Fibroblast of gingiva (primary cell): ENCODE measurements around the gene SLC24A3.

Source experiments
- DNase-seq: peaks from one replicate; pipeline ENCODE4 v3.0.0-alpha.2; 2011; ENCODE audit warnings: low read depth

Gene SLC24A3

GRCh38 chr20:19212469-19212815 lies at the start of gene SLC24A3:
TSS of gene SLC24A3 (plus strand) at chr20:19212642.
- peak; percentile 18 for DNase-seq

- DNase-seq = no peak
Observed at GRCh38 chr20:19170148-19170547, 42.3 kb upstream of the SLC24A3 start.

GRCh38 chr20:19172637-19173036 lies 39.8 kb upstream of the SLC24A3 start:
- DNase-seq = no peak

GRCh38 chr20:19176470-19177052 lies 35.9 kb upstream of the SLC24A3 start:
- DNase-seq = no peak

GRCh38 chr20:19181552-19181951 lies 30.9 kb upstream of the SLC24A3 start:
- no peak for DNase-seq

GRCh38 chr20:19185083-19185482 lies 27.4 kb upstream of the SLC24A3 start:
- DNase-seq = no peak

GRCh38 chr20:19193349-19193748 lies 19.1 kb upstream of the SLC24A3 start:
- DNase-seq = no peak

GRCh38 chr20:19205981-19206396 lies 6.5 kb upstream of the SLC24A3 start:
- peak; percentile 44 for DNase-seq

GRCh38 chr20:19207541-19207940 lies 4.9 kb upstream of the SLC24A3 start:
- DNase-seq = no peak

- peak; percentile 80 for DNase-seq
Observed at GRCh38 chr20:19210391-19211155, 1.9 kb upstream of the SLC24A3 start.

- DNase-seq = no peak
Observed at GRCh38 chr20:19211252-19211651, 1.2 kb upstream of the SLC24A3 start.

- peak; percentile 22 for DNase-seq
Observed at GRCh38 chr20:19211661-19212468, 577 bp upstream of the SLC24A3 start.

- peak; percentile 70 for DNase-seq
Observed at GRCh38 chr20:19212821-19213502, 520 bp downstream of the SLC24A3 start.

GRCh38 chr20:19213946-19214490 lies 1.6 kb downstream of the SLC24A3 start:
- no peak for DNase-seq

- no peak for DNase-seq
Observed at GRCh38 chr20:19218411-19218810, 6.0 kb downstream of the SLC24A3 start.

GRCh38 chr20:19222520-19223040 lies 10.1 kb downstream of the SLC24A3 start:
- no peak for DNase-seq

- no peak for DNase-seq
Observed at GRCh38 chr20:19223640-19224039, 11.2 kb downstream of the SLC24A3 start.

GRCh38 chr20:19231359-19232035 lies 19.1 kb downstream of the SLC24A3 start:
- no peak for DNase-seq

GRCh38 chr20:19232997-19233794 lies 20.8 kb downstream of the SLC24A3 start:
- DNase-seq = no peak

GRCh38 chr20:19236371-19237055 lies 24.1 kb downstream of the SLC24A3 start:
- no peak for DNase-seq
